ENCODE data around the gene SERPINF2.
A peak's percentile ranks its signal among the peaks of the same experiment; 100 is the strongest.
"Not testable (repeated sequence)": the region's sequence is repeated elsewhere in the genome, so short reads cannot be mapped to it uniquely, and the experiment has no call there.

The SERPINF2 gene

DNA sequence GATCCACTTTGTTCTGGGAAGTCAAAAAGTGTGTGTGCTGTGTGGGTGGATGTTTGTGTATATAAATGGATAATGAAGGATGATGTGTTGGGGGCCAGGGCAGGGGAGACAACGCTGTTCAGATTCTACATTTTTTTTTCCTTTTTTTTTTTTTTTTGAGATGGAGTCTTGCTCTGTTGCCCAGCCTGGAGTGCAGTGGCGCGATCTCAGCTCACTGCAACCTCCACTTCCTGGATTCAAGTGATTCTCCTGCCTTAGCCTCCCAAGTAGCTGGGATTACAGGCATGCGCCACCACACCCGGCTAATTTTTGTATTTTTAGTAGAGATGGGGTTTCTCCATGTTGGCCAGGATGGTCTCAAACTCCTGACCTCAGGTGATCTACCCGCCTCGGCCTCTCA, 22.0 kb downstream of the SERPINF2 start:
- not testable (repeated sequence) for DNase-seq

DNA sequence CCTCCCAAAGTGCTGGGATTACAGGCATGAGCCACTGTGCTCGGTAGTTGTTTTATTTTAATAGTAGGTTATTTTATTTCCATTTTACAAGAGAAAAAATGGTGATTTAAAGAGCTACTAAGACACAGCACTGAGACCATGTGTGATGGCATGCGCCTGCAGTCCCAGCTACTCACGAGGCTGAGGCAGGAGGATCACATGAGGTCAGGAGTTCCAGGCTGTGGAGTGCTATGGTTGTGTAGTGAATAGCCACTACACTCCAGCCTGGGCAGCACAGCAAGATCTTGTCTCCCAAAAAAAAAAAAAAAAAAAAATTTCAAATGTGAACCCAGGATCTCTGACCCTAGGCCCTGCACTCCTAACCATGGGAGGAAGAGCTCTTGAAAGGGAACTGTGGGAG, 22.9 kb downstream of the SERPINF2 start:
- no peak for DNase-seq

DNA sequence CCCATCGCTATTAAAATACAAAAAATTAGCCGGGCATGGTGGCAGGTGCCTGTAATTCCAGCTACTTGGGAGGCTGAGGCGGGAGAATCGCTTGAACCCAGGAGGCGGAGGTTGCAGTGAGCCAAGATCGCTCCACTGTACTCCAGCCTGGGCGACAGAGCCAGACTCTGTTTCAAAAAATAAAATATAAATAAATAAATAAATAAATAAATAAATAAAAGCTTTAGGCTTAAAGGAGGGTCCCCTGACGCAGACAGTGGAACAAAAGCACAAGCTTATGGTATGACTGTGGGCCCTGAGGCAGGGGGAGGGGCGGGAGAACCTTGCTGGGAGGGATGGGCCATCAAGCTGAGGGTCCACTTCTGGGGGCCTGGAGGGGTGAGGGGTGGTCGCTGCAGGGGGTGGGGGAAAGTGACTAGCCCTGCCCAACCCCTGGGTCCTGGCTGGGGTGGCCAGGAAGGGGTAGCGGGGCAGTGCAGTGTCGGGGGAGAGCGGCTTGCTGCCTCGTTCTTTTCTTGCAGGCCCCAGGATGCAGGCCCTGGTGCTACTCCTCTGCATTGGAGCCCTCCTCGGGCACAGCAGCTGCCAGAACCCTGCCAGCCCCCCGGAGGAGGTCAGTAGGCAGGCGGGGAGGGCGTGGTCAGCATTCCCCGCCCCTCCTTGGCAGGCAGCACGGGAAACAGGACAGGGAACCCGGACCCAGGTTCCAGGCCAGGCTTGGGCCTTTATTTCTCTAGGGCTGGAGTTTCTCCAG, 23.9 kb downstream of the SERPINF2 start:
- no peak for DNase-seq

DNA sequence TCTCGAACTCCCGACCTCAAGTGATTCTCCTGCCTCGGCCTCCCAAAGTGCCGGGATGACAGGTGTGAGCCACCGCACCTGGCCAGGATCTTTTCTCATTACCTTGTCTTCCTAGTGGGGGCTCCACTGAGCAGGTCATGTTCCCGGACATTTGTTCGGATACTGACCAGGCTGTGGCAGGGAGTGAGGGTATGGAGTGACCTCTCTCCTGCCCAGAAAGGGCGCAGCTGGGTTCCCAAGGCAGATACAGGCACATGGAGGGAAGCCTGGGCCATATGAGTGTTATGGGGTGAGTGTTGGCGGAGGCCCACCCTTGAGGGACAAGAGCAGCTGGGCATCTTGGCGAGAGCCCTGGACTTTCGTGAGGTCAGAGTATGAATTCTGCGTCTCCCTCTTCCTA, 24.7 kb downstream of the SERPINF2 start:
- DNase-seq, result no peak

DNA sequence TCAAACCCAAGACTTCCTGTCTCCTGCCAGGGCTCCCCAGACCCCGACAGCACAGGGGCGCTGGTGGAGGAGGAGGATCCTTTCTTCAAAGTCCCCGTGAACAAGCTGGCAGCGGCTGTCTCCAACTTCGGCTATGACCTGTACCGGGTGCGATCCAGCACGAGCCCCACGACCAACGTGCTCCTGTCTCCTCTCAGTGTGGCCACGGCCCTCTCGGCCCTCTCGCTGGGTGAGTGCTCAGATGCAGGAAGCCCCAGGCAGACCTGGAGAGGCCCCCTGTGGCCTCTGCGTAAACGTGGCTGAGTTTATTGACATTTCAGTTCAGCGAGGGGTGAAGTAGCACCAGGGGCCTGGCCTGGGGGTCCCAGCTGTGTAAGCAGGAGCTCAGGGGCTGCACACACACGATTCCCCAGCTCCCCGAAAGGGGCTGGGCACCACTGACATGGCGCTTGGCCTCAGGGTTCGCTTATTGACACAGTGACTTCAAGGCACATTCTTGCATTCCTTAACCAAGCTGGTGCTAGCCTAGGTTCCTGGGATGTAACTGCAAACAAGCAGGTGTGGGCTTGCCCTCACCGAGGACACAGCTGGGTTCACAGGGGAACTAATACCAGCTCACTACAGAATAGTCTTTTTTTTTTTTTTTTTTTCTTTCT, 27.3 kb downstream of the SERPINF2 start:
- DNase-seq, result no peak

DNA sequence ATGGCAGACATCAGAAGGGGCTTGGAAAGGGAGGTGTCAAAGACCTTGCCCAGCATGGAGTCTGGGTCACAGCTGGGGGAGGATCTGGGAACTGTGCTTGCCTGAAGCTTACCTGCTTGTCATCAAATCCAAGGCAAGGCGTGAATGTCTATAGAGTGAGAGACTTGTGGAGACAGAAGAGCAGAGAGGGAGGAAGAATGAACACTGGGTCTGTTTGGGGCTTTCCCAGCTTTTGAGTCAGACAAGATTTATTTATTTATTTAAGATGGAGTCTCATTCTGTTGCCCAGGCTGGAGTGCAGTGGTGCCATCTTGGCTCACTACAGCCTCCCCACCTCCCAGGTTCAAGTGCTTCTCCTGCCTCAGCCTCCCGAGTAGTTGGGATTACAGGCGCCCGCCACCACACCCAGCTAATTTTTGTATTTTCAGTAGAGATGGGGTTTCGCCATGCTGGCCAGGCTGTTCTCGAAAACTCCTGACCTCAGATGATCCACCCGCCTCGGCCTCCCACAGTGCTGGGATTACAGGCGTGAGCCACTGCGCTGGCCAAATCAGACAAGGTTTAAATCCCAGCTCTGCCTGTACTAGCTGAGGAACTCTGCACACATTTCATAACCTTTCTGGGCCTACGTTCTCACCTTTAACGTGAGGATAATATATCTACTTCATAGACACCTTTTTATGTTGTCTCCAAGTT, 30.5 kb downstream of the SERPINF2 start:
- not testable (repeated sequence) for DNase-seq

DNA sequence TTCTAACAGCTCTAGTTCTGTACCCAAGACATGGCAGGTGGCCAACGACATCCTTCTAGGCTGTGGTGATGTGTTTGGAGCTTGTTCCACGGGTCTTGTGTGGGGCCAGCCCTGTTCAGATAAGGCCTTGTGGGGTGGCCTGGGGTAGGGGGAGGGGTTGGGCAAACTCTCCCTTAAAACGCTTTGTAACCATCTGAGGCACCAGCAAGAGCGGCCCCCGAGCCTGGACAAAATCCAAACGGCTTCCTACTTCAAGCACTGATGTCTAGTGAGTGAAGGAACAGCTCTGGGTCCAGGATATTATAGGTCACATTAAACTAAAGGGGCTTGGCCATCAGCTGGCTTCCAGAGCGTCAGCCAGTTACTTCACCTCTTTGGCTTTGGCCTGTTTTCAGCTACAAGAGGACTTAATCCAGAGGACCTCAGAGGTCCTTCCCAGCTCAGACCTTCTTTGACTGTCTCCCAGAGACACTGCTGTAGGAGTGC, 31.1 kb downstream of the SERPINF2 start:
- DNase-seq, result no peak

DNA sequence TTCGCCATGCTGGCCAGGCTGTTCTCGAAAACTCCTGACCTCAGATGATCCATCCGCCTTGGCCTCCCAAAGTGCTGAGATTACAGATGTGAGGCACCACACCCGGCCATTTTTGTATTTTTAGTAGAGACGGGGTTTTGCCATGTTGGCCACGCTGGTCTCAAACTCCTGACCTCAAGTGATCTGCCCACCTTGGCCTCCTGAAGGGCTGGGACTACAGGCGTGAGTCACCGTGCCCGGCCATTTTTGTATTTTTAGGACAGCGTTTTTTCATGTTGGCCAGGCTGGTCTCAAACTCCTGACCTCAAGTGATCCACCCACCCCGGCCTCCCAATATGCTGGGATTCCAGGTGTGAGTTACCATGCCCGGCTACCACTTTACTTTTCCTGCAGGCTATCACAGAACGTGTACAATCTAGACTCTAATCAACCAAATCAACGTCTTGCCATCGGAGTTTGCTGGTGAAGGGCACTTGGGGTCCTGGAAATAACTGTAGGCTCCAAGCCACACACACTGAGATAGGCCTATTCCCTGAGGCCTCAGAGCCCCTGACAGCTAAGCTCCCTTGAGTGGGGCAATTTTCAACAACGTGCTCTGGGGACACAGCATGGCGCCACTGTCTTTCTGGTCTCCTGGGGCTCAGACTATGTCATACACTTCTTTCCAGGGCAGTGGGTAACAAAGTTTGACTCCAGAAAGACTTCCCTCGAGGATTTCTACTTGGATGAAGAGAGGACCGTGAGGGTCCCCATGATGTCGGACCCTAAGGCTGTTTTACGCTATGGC, 31.9 kb downstream of the SERPINF2 start:
- no peak for DNase-seq

DNA sequence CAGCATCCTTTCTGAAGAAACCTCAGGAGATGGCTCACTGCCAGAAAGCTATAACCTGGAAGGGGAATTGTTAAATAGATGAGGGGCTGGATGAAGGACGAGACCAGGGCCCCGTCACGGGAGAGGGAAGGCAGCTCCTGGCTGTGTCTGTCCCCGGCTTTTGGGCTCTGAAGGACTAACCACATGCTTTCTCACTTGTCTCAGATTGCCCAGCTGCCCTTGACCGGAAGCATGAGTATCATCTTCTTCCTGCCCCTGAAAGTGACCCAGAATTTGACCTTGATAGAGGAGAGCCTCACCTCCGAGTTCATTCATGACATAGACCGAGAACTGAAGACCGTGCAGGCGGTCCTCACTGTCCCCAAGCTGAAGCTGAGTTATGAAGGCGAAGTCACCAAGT, 33.7 kb downstream of the SERPINF2 start:
- DNase-seq, result no peak

DNA sequence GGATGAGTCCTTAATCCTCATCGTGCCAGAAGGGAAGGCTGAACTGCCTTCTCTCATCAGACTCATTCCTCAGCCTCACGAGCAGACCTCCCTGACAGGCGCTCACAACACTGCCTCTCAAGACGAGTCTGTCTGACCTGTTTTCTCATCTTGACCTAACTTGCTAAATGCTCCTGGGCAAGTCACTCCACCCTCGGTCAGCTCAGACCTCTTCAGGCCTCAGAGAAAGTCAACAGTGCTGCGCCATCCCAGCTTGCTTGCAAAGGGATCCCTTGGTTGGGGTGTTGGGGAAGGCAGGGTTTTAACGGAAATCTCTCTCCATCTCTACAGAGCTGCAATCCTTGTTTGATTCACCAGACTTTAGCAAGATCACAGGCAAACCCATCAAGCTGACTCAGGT, 34.2 kb downstream of the SERPINF2 start:
- no peak for DNase-seq

DNA sequence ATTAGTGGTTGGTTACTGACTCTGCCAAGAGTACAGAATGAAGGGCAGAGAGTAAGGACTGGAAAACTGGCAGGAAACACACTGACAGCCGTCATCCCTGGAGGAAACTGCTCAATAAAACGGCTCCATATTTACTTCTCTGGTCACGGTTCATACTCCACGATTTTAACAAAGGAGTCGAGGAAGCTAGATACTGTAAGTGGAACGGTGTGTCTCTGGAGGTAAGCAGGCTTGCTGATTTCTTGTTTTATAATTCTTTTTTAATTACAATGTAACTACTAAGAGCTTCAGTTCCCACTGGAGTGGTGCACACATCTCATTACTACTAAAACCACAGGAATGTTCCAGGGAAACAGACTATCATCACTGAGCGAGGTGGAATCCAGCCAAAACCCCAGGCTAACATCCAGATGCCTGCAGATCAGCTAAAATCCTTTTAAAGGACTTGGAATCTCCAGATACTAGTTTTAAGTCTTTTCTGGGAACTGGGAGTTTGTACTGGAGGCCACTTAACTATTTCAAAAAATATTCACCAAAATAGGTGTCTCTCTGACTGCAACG, 37.0 kb downstream of the SERPINF2 start:
- no peak for DNase-seq

DNA sequence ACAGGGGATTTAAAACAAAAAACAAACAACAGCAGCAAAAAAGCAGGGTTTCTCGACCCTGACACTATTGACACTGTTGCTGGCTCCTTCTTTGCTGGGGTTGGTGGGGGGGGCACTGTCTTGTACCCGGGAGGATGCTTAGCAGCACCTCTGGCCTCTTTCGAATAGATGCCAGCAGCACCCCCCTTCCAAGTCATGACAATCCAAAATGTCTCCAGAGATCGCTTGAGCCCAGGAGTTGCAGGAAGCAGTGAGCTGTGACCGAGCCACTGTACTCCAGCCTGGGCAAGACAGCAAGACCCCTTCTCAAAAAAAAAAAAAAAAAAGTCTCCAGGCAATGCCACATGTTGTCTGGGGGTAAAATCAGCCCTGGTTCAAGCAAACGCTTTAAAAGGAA, 39.5 kb downstream of the SERPINF2 start:
- DNase-seq, result no peak

DNA sequence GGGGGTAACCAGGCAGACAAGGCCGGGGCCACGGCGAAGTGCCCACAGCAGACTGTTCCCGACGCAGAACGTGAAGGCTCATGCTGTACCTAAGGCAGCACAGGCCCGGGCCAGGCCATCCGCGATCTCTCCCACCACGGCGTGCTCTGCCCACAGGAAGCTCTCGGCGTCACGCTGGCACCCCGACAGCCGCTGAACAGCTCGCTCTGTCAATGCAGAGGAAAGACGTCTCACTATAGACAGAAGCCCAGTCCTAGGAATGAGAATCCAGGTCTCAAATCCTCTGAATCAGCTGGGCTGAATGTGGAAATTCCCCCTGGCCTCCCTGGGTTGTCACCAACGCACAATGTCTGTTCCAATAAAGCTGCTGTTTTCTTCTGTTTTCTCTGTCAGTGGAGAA, 40.6 kb downstream of the SERPINF2 start:
- DNase-seq, result no peak

DNA sequence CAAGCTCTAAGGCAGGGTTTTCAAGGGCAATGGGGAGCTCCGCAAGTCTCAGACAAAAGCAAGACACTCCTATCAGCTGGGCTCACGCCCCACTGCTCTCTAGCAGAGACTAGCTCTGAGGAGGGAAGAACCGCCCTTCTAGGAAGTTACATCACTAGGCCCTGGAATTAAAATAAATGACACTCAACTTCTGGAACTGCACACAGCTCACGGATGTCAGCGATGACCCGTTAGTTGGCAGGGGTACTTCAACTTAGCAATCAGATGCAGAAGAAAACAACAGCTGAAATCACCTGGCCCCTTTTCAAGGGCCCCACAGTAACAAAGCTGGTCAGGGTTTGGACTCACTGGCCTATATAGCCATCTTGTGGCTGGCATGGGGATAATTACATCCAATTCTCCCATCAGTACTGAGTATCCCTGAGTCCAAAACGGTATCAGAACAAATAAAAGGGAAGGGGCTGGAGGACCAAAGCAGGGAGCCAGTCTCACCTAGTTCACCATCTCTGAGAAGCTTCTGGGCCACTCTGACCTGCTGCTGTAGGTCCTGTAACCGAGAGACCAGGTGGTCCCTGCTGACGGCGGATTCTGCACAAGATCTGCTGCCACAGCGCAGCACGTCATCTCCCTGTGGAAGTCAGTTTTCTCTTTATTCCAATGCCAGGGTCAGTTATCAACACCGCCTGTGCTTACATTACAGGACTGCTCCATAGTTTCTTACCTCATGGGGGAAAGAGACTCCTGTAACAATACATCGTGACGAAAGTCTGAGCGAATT, 41.4 kb downstream of the SERPINF2 start:
- no peak for DNase-seq

DNA sequence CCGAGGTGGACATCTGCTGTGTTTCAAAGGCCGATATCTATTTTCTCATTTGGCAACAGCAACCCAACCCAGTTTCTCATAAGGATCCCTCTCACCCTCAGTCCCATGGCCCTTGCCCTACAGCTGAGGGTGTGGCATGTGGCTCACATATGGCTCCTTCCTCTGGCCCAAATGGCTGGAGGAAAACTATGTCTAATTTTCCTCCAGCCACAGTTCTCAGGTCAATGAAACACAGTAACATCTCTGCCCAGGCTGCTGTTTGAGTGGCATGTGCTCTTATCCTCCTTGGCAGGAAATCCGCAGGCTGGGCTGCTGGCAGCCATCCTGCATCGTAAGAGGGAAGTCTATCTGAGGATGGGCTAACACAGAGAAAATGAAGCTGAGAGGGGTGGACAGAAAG, 43.3 kb downstream of the SERPINF2 start:
- DNase-seq, result peak in 1 of 2 experiments; percentile 17

DNA sequence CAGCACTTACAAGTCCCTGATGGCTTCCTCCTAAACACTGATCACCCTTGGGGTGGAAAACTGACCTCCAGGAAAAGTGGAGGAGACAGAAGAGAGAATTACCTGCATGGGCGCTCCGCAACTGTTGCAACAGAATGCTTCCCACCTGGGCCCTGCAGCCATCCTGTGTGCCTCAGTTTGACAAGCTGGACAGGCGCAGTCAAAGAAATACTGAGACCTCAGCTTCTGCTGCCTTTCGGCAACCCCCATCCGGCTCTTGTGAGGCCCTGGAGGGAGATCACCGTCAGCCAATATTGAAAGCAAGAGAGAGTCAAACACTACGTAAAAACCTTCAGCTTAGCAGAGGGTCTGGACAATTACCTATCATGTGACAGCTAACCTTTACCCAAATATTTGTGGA, 44.0 kb downstream of the SERPINF2 start:
- no peak for DNase-seq

DNA sequence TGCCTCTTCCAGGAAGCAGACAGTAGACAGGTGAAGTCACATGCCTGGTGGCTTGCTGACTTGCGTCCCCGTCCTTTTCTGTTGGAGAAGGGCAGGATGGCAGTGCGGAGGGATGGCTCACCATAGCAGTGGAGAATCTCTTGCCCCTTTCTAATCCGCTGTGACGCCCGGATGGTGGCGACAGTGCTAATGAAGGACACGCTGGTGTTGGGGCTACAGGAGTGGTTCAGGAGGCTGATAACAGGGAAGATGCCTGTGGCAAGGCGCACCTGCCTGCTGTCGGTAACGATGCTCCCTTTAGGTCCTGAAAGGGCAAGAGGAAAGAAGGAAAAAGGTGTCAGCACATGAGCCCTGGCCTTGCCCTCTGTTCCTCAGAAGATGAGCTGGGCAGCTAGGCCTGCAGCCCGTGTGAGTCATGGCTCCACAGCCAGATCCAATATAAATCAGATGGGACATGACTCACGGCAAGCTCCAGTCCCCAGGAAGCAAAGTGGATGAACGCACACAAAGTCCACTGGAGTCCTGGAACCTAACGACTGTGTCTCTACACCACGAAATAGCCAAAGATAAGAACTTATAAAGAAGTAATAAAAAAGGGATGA, 44.7 kb downstream of the SERPINF2 start:
- peak in 1 of 2 experiments; percentile 16 for DNase-seq

DNA sequence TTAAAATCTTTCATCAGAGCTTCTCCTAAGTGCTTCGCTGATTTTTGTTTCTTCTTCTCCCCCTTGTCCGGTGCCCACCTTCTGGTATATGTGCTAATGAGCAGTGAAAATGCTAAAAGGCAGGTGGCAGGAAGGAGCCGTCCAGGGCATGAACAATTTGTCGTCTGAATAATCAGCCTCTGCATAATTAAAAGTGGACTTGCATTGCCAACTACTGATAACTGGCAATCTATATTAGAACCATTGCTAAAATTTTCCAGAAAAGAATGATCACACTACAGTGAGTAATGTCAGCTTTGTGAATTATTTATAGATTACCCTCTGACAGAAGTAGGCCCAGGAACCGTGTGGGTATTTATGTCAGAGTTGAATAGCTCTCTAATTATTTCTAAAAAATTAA, 47.3 kb downstream of the SERPINF2 start:
- DNase-seq, result no peak

DNA sequence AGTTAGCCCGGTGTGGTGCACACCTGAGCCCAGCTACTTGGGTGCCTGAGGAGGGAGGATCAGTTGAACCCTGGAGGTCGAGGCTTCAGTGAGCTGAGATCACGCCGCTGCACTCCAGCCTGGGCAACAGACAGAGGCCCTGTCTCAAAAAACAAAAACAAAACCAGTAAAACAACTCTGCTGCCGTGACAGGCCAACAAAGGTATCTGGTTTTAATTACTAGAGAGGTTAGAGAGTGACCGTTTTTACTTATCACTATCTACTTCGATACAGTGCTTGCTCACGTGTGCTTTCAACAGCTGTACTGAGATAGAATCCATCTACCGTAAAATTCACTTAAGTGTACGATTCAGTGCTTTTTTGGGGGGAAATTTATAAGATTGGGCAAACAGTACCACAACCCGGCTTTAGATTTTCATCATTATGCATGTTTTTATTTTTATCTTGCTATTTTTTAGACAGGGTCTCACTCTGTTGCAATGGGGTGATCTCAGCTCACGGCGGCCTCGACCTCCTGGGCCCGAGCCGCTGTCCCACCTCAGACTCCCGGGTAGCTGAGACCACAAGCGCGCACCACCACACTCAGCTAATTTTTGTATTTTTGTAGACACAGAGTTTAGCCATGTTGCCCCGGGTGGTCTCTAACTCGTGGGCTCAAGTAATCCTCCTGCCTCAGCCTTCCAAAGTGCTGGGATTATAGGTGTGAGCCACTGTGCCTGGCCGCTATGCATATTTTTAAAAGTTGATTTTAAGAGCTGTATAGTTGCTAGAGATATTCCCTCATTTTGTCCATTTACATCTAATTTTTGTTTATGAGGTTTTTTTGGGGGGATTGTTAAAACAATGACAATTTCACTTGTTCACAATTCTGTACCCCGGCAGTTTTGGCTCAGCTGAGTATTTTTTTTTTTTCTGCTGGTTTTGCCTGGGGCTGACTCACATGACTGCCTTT, 50.1 kb downstream of the SERPINF2 start:
- no peak for DNase-seq

DNA sequence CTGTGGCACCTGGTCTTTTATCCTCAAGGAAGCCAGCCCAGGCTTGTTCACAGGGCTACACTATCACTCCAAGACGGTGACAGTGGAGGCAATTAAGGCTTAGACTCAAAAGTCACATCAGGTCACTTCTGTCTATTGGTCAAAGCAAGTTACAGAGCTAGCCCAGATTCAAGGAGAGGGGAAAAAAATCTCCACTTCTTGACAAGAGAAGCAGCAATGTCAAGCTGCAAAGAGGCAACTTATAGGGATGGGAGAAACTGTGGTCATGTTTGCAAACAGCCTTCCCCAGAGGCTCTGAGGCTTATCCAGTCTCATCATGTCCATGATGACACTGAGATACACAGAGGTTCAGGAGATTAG, 50.8 kb downstream of the SERPINF2 start:
- no peak for DNase-seq

Data from NCI-H446 (cell line).